Measurements from ENCODE around the gene ADAMTS17.

DNA sequence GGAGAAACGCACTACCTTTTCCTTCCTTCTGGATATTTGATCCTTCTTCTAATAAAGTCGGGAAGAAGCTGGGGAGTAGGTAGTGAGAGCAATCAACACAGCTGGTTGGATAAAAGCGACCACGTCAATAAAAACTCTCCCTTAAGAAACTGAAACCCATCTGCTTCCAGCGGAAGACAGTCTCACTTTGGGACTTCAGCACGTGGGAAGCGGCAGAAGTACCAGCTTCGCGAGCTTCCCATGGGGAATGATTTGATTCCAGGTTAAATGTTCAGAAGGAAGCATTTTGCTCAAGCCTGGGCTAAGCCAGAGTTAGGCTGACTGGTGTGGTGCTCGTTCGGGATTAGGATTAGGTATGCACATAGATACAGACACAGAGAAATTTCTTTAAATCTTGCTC, 346.2 kb downstream of the ADAMTS17 start:
- TF ChIP-seq CTCF (IDR thresholded peaks at IDR 0.05; ENCODE audit: poor library complexity): no peak
- no peak for TF ChIP-seq EZH2phosphoT487 (IDR thresholded peaks at IDR 0.05; ENCODE audit: low read depth, severe bottlenecking, unreplicated experiment)
- TF ChIP-seq EZH2 (IDR thresholded peaks at IDR 0.05; ENCODE audit: borderline replicate concordance): no peak

Data from hepatocyte (in vitro differentiated cells).